GM12872 (cell line): Measurements from ENCODE around the gene SNU13.

ENCODE experiments used
- TF ChIP-seq, protein P1 (sequence below): IDR thresholded peaks from 3 replicates; pipeline ENCODE4 v1.5.1; 2011; ENCODE audit warnings: low read depth, mild to moderate bottlenecking, low read length, moderate library complexity; ENCODE audit not compliant: insufficient read depth

Gene SNU13

DNA sequence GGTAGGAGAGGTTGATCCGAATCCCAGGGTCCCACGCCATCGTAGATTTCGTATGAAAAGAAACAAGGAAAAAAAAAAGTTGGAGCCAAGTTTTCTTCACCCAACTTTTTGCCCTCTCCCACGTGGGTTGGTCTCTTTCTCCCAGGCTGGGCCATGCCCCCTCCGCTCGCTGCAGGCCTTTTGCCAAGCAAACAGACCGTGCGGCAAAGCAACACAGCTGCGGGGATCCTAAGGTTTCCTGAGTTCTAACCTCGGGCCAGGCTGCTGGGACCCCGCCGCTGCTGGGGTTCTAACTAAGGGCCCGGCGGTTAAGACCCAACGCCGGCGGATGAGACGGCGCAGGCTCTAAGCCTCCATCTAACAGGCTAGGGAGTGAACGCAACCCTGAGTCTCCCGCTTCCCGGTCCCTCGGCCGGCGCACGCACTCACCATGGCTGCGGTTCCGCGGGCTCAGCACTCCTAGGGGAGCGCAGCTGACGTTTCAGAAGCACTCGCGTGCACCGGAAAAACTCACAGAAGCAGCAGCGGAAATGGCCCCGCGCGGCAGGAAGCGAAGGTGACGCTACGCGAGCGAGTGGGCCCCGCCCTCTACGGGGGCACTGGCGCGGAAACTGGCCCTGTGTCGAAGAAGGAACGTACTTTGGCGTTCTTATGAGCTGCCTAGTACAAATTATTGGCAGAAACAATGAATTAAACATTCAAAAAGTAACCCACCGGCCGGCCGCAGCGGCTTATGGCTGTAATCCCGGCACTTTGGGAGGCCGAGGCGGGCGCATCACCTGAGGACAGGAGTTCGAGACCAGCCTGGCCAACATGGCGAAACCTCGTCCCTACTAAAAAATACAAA lies at the start of gene SNU13:
Gene SNU13 (minus strand): TSS at position 503 of the 847 bp plus-strand sequence. CDS start 71 bp downstream, at position 432.
- TF ChIP-seq, protein P1, sequence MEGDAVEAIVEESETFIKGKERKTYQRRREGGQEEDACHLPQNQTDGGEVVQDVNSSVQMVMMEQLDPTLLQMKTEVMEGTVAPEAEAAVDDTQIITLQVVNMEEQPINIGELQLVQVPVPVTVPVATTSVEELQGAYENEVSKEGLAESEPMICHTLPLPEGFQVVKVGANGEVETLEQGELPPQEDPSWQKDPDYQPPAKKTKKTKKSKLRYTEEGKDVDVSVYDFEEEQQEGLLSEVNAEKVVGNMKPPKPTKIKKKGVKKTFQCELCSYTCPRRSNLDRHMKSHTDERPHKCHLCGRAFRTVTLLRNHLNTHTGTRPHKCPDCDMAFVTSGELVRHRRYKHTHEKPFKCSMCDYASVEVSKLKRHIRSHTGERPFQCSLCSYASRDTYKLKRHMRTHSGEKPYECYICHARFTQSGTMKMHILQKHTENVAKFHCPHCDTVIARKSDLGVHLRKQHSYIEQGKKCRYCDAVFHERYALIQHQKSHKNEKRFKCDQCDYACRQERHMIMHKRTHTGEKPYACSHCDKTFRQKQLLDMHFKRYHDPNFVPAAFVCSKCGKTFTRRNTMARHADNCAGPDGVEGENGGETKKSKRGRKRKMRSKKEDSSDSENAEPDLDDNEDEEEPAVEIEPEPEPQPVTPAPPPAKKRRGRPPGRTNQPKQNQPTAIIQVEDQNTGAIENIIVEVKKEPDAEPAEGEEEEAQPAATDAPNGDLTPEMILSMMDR, result no peak

GRCh38 chr22:41732096-41732772 lies 43.6 kb upstream of the SNU13 start:
- TF ChIP-seq, protein P1, result no peak

GRCh38 chr22:41731609-41732008 lies 42.9 kb upstream of the SNU13 start:
- TF ChIP-seq, protein P1, result no peak

DNA sequence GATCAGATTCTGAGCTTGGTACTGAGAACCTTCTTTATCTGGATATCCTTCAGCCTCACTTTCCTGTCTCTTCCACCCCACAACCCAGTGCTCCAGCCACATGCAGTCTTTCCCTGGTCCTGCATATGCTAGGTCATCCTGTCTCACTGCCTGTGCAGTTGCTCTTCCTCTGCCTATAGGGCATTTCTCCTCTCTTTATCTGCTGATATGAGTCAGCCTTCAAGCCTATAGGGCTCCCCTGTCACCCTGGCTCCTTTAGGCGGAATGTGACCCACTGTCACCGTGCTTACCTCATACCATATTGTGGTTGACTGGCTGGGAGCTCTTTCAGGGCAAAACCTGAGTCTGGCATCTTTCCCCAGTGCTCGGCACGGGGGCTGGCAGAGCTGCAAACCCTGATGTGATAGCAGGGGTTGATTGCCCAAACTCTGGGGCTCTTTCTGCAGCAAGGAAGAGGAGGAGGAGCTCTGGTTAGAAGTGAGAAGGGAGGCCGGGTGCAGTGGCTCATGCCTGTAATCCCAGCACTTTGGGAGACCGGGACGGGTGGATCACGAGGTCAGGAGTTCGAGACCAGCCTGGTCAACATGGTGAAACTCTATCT lies 36.9 kb upstream of the SNU13 start:
- TF ChIP-seq, protein P1, result no peak

DNA sequence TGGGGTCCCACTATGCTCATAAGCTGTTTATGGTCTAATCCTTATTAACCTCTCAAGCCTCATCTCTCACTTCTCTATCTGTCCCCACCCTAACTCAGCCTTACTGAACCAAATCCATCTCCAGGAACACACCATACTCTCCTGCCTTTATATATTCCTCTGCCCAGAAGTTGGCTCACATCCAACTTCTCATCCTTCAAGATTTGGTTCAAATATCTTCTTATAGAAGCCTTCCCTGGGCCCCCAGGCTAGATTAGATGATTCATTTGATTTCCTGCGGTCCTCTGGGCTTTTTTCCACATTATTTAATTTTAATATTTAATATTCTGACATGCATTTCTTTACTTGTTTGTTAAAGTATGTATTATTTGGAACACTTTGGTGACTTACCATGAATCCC lies 33.8 kb upstream of the SNU13 start:
- TF ChIP-seq, protein P1, result no peak

DNA sequence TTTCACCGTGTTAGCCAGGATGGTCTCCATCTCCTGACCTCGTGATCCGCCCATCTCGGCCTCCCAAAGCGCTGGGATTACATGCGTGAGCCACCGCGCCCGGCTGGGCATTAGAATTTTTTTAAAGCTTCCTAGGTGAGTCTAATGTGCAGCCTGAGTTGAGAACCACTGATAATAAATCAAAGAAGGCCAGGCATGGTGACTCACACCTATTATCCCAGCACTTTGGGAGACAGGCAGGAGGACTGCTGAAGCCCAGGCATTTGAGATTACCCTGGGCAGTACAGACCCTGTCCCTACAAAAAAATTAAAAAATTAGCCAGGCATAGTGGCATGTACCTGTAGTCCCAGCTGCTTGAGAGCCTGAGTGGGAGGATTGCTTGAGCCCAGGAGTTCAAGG lies 24.3 kb upstream of the SNU13 start:
- TF ChIP-seq, protein P1, result no peak

GRCh38 chr22:41709341-41709740 lies 20.7 kb upstream of the SNU13 start:
- TF ChIP-seq, protein P1, result no peak
